Neuron (in vitro differentiated cells): ENCODE results near the gene RNF169.

Experiments
- H2AFZ ChIP-seq: one replicate; pipeline ENCODE4 v1.6.1; 2013; ENCODE audit warnings: low read depth, mild to moderate bottlenecking, inconsistent platforms, low read length, moderate library complexity
- H3K27me3 ChIP-seq: one replicate; pipeline ENCODE4 v1.6.1; 2013; ENCODE audit warnings: low read length; ENCODE audit not compliant: insufficient read depth
- H3K36me3 ChIP-seq: one replicate; pipeline ENCODE4 v1.6.1; 2013; ENCODE audit warnings: low read length; ENCODE audit not compliant: insufficient read depth
- H3K4me1 ChIP-seq: one replicate; pipeline ENCODE4 v1.6.1; 2013; ENCODE audit warnings: low read length; ENCODE audit not compliant: insufficient read depth
- H3K4me3 ChIP-seq: 2 replicates; pipeline ENCODE4 v1.5.1; 2013; ENCODE audit warnings: mild to moderate bottlenecking, low read length, moderate library complexity
- H3K9me3 ChIP-seq: one replicate; pipeline ENCODE4 v1.6.1; 2013; ENCODE audit warnings: low read length

The RNF169 gene

GRCh38 chr11:74717221-74717969 lies 31.3 kb upstream of the RNF169 start:
- Histone ChIP-seq H3K9me3 (no peaks in the 10 kb centered on the region), H3K27me3 (no peaks in the 10 kb centered on the region), H2AFZ (no peak overlapping the region), H3K4me3 (no peak overlapping the region), H3K4me1 (peaks cover 8% of the 10 kb centered on the region), H3K36me3 (no peaks in the 10 kb centered on the region)

GRCh38 chr11:74719011-74719410 lies 29.6 kb upstream of the RNF169 start:
- H2AFZ ChIP-seq = no peak overlapping the region
- peaks cover 8% of the 10 kb centered on the region for H3K4me1 ChIP-seq
- H3K4me3 ChIP-seq = no peak overlapping the region

GRCh38 chr11:74720596-74721478 lies 27.8 kb upstream of the RNF169 start:
- H2AFZ ChIP-seq = no peak overlapping the region
- peaks cover 8% of the 10 kb centered on the region for H3K4me1 ChIP-seq
- no peak overlapping the region for H3K4me3 ChIP-seq
- H3K27me3 ChIP-seq = peaks cover 20% of the 10 kb centered on the region
- H3K36me3 ChIP-seq = no peaks in the 10 kb centered on the region
- peaks cover 2% of the 10 kb centered on the region for H3K9me3 ChIP-seq

More at GRCh38 chr11:74719011-74719410, 29.6 kb upstream of the RNF169 start:
- Histone ChIP-seq H3K36me3 (no peaks in the 10 kb centered on the region), H3K9me3 (peaks cover 2% of the 10 kb centered on the region), H3K27me3 (peaks cover 6% of the 10 kb centered on the region)

GRCh38 chr11:74721479-74721835 lies 27.2 kb upstream of the RNF169 start:
- peaks cover 2% of the 10 kb centered on the region for H3K9me3 ChIP-seq
- peaks cover 8% of the 10 kb centered on the region for H3K4me1 ChIP-seq
- no peak overlapping the region for H3K4me3 ChIP-seq
- no peak overlapping the region for H2AFZ ChIP-seq
- H3K27me3 ChIP-seq = peaks cover 21% of the 10 kb centered on the region
- no peaks in the 10 kb centered on the region for H3K36me3 ChIP-seq

GRCh38 chr11:74723511-74723910 lies 25.1 kb upstream of the RNF169 start:
- H2AFZ ChIP-seq = no peak overlapping the region
- no peak overlapping the region for H3K4me3 ChIP-seq
- H3K36me3 ChIP-seq = no peaks in the 10 kb centered on the region
- peaks cover 32% of the 10 kb centered on the region for H3K27me3 ChIP-seq
- H3K9me3 ChIP-seq = peaks cover 2% of the 10 kb centered on the region
- peaks cover 8% of the 10 kb centered on the region for H3K4me1 ChIP-seq

- no peaks in the 10 kb centered on the region for H3K36me3 ChIP-seq
- H3K9me3 ChIP-seq = peaks cover 2% of the 10 kb centered on the region
- peaks cover 3% of the 10 kb centered on the region for H3K4me1 ChIP-seq
- no peak overlapping the region for H3K4me3 ChIP-seq
- peaks cover 54% of the 10 kb centered on the region for H3K27me3 ChIP-seq
- no peak overlapping the region for H2AFZ ChIP-seq
Measured at GRCh38 chr11:74725701-74726100, 22.9 kb upstream of the RNF169 start.

GRCh38 chr11:74726547-74727182 lies 22.0 kb upstream of the RNF169 start:
- H3K9me3 ChIP-seq = peaks cover 2% of the 10 kb centered on the region
- peaks cover 61% of the 10 kb centered on the region for H3K27me3 ChIP-seq
- no peaks in the 10 kb centered on the region for H3K36me3 ChIP-seq
- peaks cover 3% of the 10 kb centered on the region for H3K4me1 ChIP-seq
- no peak overlapping the region for H2AFZ ChIP-seq
- H3K4me3 ChIP-seq = no peak overlapping the region

GRCh38 chr11:74729397-74729796 lies 19.3 kb upstream of the RNF169 start:
- H3K4me3 ChIP-seq = no peak overlapping the region
- H3K36me3 ChIP-seq = no peaks in the 10 kb centered on the region
- H3K9me3 ChIP-seq = peaks cover 1% of the 10 kb centered on the region
- H3K4me1 ChIP-seq = peaks cover 3% of the 10 kb centered on the region
- no peak overlapping the region for H2AFZ ChIP-seq
- peaks cover 69% of the 10 kb centered on the region for H3K27me3 ChIP-seq

- no peaks in the 10 kb centered on the region for H3K36me3 ChIP-seq
- no peak overlapping the region for H3K4me3 ChIP-seq
- peaks cover 60% of the 10 kb centered on the region for H3K27me3 ChIP-seq
- H2AFZ ChIP-seq = no peak overlapping the region
- peaks cover 1% of the 10 kb centered on the region for H3K9me3 ChIP-seq
- H3K4me1 ChIP-seq = peaks cover 3% of the 10 kb centered on the region
Measured at GRCh38 chr11:74730571-74731260, 17.9 kb upstream of the RNF169 start.

GRCh38 chr11:74731301-74732094 lies 17.2 kb upstream of the RNF169 start, which contains the start of gene CHRDL2:
Gene CHRDL2, minus strand, starts transcription at chr11:74731426. Its CDS starts 538 bp downstream, at chr11:74730888.
- H3K36me3 ChIP-seq = no peaks in the 10 kb centered on the region
- peaks cover 1% of the 10 kb centered on the region for H3K9me3 ChIP-seq
- H3K27me3 ChIP-seq = peaks cover 57% of the 10 kb centered on the region
- peaks cover 3% of the 10 kb centered on the region for H3K4me1 ChIP-seq
- H3K4me3 ChIP-seq = peak within 1 kb of the TSS; percentile 41
- peak within 1 kb of the TSS; percentile 14 for H2AFZ ChIP-seq

- Histone ChIP-seq H3K4me3 (no peak overlapping the region), H3K9me3 (peaks cover 1% of the 10 kb centered on the region), H3K27me3 (peaks cover 36% of the 10 kb centered on the region)
Measured at GRCh38 chr11:74734559-74734925, 14.1 kb upstream of the RNF169 start.

GRCh38 chr11:74735365-74735928 lies 13.2 kb upstream of the RNF169 start:
- H3K36me3 ChIP-seq = no peaks in the 10 kb centered on the region
- peaks cover 27% of the 10 kb centered on the region for H3K27me3 ChIP-seq

More at GRCh38 chr11:74734559-74734925, 14.1 kb upstream of the RNF169 start:
- Histone ChIP-seq H3K4me1 (peaks cover 3% of the 10 kb centered on the region), H3K36me3 (no peaks in the 10 kb centered on the region), H2AFZ (no peak overlapping the region)

More at GRCh38 chr11:74735365-74735928, 13.2 kb upstream of the RNF169 start:
- no peak overlapping the region for H2AFZ ChIP-seq
- peaks cover 3% of the 10 kb centered on the region for H3K4me1 ChIP-seq
- no peak overlapping the region for H3K4me3 ChIP-seq
- H3K9me3 ChIP-seq = peaks cover 1% of the 10 kb centered on the region
